Measurements from ENCODE around the gene ETV1.

Gene ETV1

DNA sequence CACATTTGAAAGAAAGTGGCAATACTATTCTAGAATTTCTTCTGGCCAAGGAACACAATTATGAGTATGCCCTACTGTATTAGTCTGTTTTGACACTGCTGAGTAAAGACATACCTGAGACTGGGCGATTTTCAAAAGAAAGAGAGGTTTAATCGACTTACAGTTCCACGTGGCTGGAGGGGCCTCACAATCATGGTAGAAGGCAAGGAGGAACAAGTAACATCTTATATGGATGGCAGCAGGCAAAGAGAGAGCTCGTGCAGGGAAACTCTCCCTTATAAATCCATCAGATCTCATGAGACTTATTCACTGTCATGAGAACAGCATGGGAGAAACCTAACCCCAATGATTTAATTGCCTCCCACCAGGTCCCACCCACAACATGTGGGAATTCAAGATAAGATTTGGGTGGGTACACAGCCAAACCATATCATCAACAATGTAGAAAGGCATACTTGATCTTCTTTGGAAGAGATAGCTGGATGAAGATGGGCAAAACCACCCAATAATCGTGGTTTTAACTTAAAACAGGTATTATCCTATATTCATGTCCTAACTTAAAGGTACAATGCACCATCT lies 113.9 kb downstream of the ETV1 start:
- no peak for DNase-seq

DNA sequence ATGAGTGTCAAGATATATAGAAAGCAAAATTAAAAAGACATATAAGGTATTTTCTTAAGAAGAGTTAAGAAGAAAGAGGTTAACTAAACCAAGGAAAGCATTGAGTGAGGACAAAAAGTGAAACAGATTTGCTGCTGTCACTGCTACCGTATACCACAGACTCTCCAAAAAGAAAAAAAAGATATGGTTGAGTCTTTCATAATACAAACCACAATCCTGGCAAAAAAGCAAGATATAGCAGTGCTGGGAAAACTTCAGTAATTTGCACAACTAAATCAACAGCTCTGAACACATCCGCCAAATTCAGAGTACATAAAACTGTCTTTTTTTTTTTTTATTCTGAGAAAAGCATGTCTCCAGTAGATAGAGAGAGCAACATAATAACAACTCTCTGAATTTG lies 114.7 kb downstream of the ETV1 start:
- no peak for DNase-seq

- no peak for DNase-seq
Observed at GRCh38 chr7:13872709-13873108, 116.8 kb downstream of the ETV1 start.

DNA sequence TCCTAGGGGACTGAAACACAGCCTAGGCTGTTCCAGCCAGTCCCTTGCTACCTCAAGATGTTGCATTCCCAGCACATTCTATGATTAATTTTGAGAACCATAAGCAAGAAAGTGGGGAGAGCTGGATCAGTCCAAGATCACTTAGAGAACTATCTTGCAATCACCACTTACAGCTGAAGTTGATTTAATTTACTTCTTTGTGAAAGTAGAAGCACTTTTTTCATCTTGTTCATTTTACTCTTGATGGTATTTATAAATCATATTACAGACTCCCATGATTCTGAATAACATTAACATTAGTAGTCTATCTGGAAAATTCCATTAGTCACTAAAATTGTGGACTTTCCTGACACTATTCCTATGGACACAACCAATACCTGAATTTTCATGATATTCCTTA lies 118.5 kb downstream of the ETV1 start:
- DNase-seq, result no peak

GRCh38 chr7:13860734-13861133 lies 128.7 kb downstream of the ETV1 start:
- no peak for DNase-seq

- DNase-seq, result no peak
Observed at GRCh38 chr7:13856012-13856411, 133.5 kb downstream of the ETV1 start.

GRCh38 chr7:13852281-13852968 lies 137.0 kb downstream of the ETV1 start:
- DNase-seq, result no peak

DNA sequence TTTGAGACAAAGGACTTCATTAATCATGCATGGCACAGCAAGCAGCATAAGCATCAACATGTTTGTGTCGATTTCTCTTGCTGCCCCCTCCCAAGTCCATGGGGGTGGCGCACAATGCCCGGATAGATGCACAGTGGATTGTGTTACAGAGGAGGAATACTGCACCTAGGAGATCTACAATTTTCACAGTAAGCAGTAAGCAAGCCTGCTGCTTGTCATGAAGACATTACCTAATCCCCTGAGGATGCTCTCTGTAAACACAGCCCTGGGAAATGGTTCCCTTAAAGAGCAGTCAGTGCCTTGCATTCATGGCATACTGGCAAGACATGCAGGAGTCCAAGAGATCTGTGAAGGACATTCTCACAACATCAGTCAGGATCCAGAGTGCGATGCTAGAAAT lies 137.7 kb downstream of the ETV1 start:
- DNase-seq, result no peak

GRCh38 chr7:13850185-13850752 lies 139.2 kb downstream of the ETV1 start:
- DNase-seq, result peak; percentile 77

DNA sequence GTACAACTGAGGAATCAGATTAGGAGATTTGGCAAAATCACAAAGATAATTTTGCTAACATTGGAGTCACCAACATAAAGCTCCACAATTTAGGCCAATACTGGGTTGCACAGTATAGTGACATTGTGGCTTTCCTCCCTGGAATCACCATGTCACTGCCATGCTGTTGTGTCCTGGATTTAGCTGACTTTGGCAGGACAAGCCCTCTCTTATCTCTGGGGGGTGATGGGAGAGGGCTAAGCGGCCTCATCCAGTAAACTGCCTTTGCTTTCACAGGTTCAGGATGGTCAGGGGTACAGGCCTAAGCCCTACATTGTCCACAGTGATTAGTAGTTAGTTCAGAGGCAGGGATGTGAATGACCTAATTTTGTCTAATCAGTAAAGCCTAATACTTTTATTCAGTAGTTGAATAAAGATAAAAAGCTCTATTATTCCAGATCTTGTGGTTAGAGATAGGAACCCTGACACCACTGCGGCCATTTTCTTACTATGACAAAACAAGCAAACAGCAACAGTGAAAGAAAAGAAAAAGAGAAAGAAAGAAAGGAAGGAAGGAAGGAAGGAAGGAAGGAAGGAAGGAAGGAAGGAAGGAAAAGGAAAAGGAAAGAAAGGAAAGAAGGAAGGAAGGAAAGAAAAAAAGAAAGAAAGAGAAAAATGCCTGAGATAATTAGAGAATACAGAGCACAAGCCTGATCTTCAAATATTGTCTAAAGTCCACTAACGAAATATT lies 140.1 kb downstream of the ETV1 start:
- DNase-seq, result no peak

GRCh38 chr7:13848681-13849131 lies 140.8 kb downstream of the ETV1 start:
- no peak for DNase-seq

DNA sequence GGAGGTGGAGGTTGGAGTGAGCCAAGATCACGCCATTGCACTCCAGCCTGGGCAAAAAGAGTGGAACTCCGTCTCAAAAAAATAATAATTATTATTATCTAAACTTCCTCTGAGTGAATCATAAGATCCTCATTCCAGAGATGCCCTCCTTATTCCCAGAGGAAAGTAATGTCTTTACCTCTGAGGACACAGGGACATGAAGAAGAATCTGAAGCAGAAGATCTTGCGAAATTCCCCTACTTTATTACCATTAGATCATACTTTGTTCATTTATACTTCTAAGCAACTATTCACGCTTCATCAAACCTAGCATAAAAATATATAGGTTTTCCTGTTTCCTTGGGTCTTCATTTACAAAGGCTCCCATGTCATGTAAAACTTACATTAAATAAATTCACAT lies 143.1 kb downstream of the ETV1 start:
- DNase-seq, result no peak

- no peak for DNase-seq
Observed at GRCh38 chr7:13845601-13846000, 143.9 kb downstream of the ETV1 start.

DNA sequence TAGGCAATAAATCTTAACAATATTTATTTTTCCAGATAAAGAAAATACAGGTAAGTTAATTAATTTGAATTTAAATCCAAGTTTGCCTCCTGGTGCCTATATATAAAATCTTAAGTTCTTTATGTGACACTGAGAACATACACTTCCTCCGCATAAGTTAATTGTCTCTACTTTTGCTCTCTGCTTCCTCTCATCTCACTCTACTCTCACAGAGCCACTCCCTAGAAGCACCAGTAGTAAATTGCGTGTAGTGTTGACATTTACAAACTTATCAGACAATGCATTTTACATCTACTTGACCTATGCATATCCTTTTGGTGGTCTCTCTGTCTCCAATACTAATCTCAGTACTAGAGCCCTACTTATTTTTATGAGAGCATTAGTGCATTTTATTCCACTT lies 144.5 kb downstream of the ETV1 start:
- no peak for DNase-seq

- no peak for DNase-seq
Observed at GRCh38 chr7:13841284-13841683, 148.2 kb downstream of the ETV1 start.
